DMS79 treated with DMSO at 0.1 percent for 48 hours (cell line): ENCODE measurements around the gene DTNBP1.

Source experiments
- DNase-seq: peaks from one replicate; lab custom pipeline; 2025; lab: John Stamatoyannopoulos, UW

DTNBP1 gene

DNA sequence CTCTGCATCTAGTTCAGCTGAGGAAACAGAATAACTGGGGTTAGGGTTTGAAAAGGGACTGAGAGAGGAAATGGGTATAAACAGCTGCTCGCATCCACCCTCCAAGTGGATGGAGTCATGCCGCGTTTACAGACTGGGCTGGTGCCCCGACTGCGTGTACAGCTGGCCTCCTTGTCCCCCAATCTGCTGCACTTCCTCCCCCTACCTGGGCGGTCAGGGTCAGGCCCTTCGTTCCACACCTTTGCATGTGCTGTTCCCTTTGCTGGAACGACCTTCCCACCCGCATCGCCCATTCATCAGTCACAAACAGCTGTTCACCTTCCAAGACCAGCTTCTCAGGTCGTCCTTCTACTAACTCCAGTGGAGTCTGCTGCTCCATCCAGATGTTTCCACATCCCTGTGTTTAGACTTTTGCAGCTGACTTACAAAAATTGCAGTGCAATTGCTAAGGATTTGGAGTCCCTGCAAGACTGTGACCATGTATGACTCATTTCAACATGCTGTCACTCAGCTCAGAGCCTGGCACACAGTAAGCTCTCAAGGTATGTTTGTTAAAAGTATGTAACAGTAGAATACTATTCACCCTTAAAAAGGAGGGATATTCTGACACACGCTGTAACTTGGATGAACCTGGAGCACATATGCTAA lies 129.3 kb downstream of the DTNBP1 start:
- no peak for DNase-seq

DNA sequence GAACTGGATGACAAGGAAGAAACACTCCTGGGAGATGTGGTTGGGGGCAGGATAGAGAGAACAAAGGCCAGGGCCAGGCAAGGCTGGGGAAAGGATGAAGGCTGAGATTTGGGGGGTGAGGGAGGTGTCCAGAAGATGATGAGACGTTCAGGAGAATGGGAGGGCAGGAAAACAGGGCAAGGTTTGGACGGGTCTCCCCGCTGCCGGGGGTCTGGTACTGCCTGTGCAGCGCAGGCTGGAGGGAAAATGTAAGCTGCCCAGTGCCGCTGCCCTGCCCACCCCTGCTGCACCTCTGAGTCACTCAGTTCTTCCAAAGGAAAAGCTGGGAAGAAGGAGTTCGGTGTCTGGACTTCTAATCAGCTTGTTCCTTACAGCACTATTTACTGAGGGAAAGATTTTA lies 130.9 kb downstream of the DTNBP1 start:
- no peak for DNase-seq

DNA sequence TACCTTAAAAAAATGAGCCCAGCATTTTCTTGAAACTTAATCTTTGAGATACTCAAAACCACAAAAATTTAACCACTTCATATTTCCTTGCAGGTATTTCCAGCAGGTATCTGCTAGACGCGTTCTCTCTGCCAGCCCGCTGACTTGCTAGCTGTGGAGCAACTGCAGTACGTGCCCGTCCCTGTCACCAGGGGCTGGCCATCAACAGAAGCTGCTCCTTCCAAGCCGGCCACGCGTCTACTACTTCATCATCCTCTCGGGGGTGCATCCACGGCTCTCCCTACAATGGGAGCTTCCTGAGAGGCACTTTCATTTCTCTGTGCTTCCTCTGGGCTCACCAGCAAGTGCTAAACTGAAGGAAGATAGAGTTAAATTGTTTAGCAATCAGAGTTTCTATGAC lies 132.4 kb downstream of the DTNBP1 start:
- no peak for DNase-seq

DNA sequence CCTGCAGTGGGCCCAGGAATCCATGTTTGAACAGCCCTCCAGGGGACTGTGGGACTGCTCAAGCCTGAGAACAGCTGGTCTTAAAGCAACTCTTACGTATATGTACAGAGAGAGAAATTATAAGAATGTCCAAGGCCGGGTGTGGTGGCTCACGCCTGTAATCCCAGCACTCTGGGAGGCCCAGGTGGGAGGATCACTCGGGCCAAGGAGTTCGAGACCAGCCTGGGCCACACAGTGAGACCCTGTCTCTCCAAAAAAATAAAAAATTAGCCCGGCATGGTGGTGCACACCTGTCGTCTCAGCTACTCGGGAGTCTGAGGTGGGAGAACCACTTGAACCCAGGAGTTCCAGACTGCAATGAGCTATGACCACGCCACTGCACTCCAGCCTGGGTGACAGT lies 134.0 kb downstream of the DTNBP1 start:
- DNase-seq = no peak

DNA sequence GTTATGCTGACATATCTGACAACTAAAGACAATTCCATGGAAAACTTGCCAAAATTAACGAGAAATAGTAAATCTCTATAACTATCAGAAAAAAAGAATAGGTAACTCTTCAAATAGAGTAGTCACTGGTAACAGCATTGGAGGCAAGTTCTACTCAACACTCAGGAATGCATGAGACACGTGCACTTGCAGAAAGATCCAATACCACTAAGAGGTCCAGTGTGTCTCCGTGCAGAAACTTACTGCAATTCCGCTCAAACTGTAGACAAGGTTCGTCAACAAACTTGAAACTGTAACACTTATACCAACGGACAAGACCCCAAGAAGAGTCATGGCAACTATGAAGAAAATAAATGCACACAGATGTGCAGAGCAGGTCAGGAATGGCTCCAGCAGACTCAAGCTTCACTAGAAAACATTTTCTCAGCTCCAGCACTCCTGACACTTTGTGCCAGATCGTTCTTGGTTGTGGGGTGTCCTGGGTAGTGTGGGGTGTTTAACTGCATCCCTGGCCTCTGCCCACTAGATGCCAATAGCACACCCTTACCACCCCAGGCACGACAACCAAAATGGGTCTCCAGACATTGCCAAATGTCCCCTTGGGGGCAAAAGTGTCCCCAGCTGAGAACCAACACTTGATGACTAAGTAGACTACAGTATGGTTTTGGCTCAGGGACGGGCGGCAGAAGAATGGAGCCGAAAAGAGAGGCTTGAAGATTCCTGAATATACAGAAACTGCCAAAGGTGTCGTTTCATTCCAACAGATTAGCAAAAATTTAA lies 134.8 kb downstream of the DTNBP1 start:
- DNase-seq = no peak

DNA sequence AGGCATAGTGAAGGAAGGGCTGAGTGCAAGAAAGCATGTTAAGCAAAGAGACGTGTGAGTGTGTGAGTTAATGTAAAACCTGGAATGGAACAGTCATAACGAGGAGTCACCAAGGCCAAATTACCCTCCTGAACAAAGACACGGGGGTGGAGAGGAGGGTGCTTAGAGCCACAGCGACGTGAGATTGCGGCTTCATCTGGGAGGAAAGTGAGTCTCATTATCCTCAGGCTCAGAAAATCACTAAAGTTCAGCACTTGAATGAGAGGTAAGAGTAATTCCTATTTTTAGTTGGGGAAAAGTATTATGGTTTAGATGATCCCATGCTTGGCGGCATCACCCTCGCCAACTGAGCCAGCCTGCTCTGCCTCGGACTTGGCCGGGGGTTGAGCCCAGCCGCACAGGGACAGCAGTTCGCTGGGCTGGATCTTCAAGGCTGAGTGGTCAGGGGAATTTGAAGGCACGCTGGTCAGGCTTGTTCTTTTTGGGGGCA lies 136.6 kb downstream of the DTNBP1 start:
- no peak for DNase-seq

DNA sequence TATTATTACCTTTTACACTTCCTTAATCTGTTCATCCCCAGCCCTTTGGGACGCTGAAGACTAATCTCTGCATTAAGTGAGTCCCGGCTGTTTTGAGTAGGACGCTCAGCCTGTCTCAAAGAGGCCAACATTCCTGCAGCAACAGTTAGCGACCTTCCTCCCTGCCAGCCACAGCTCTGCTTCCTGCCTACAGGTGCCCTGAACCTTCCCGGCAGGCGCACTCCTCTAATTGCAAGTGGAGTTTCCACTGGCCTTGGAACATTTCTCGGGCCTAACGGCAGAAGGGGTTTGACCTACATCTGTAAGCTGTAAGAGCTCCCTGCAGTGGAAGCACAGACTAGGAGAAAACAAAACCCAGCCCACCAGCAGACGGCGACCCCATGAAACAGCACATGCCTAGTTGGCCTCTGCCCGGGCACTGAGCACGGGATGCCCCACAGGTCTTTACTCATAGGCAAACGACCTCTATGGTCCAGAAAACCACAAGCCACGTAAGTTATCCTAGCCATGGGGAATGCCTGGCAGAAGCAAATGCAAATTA lies 137.9 kb downstream of the DTNBP1 start:
- no peak for DNase-seq

DNA sequence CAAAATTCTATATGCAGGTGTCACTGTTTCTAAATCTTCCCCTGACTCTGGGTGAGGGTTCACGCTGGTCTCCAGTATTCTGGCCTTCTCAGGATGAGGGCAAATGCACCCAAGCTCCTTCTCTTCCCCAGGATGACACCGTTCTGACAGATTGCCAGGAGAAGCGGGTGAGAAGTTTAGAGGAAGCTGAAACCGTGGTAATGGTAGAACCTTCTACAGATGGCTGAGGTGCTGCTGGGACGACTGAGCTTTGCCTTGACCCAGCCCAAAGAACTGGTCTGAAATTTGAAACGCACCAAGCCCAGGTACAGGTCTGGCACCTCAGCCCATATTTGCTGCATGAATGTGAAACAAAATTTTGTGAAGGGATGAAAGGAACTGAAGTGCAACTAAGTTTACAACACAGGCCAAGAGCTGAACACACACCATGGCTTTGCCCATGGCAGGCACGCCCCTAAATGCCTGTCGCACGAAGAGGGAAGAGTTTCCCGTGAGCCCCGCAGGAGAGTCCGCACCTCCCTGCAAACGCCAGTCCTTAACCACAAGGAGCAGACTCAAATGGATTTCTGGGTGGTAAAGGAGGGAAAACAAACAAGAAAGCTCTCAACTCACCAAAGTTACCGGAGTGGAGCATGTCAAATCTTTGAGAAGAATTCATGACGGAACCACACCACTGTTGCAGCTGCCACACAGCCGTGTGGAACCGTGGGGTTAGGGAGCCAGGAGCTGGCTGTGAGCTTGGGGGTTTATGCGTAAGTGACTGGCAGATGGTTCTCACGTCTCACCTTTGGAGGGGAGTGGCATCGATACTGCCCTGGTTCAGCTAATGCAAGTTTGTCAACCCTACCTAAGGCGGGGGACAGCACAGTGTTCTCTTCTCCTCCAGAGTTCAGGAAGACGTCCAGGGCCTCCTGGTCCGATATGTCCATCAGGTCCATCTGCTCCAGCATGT lies 138.9 kb downstream of the DTNBP1 start:
- DNase-seq = no peak

DNA sequence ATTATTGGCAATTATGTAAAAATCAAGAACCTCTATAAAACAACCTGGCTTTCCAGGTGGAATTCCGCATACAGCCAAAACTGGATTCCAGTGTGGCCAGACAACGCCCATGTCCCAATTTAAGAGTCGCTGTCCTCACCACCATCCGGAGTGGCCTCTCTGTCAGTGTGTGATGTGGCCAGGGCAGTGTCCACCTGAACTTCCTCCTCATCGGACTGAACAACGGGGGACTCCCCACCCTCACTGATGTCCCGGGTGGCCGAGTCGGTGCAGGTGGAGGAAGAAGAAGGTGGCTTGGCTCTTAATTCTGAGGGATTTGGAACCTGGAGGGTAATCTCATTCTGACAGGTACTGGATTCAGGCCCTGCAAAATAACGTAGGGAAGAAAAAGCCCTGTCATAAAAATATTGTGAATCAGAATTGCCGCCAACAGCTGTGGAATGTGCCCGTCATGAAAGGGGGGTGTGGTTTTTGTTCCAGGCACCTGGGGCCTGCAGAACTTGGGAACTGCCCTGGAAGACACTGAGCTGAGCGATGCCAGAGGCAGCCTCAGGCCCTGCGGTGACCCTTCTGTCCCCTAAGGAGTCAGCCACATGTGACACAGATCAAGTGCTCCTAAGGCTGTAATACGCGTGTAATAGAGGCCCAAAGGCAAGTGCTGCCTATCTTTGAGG lies 139.8 kb downstream of the DTNBP1 start:
- no peak for DNase-seq

DNA sequence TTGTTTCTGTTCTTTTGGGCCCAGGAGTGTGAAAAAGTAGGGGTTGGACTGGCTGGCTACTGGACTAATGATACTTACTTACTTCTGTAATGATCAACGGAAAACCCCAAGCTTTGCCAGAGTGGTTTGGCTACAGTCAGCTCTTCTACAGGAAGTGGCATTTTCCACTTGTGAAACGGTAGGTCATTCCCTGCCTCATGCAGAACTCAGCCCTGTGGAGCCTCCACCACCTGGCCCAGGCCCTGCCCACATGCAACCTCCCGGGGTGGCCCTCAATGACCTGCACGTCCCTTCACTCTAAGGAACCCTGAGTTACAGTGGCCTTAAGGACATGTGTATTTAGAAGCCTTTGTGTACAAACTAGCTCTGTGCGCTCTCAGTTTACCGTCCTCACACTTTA lies 140.4 kb downstream of the DTNBP1 start:
- DNase-seq = no peak

DNA sequence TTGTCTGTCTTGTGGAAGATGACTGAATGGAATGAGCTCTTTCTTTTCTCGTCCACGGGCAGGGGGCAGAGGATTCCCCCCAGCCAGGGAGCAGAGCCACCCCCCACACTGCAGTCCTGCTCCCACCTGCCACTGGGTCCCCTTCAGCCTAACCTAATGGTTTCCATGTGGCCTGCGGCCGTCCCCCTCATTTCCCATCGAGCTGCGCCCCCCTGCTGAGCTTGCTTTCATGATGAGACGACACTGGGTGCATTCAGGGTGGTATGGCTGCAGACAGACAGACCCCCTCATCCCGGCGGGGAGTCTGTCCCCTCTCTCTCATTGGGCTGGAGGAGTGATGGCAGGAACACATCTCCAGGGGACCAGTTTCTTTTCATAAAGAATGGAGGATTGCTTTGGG lies 140.8 kb downstream of the DTNBP1 start:
- DNase-seq = no peak

DNA sequence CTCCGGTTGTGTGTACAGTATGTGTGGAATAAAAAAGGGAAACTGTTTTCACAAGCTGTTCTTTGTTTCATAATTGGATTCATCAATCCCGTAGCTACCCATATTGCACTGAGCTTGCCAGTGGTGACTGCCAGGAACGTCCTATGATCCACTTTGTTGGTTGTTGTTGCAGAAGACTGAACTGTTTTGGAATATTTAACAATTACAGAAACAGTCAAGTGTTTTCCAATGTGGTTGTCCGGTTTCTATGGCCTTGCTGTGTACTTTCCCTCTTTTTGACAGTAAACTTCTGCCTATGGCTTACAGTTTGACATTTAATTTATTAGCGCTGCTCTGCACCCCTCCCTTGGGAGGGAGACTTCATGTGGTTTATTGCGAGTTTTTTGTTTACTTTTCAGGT lies 141.2 kb downstream of the DTNBP1 start:
- DNase-seq = no peak

DNA sequence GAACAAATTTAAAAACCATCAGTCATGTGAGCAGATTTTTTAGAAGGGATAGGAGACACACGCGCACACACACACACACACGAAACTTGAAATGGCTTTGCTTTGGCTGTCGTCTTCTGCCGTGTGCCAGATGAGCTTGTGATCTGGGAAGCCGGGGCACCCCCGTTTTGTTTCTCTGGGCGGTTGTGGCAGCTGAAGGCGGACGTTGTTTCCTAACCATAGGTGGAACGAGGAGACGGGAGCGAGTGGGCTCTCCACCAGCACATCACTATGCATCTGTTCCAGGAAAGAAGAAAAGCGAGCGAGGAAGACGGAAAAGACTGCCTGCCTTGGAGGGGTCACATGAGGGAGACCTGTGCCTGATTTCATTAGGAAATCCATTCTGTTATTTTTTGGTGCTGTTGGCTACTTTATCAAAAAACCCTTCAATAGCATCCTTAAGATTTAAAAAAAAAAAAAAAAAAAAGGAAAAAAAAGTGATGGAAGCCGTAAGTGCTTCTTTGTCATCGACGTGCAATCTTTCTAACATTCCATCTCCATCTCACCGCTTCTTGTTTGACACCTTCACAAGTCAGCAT lies 142.1 kb downstream of the DTNBP1 start:
- DNase-seq = no peak

DNA sequence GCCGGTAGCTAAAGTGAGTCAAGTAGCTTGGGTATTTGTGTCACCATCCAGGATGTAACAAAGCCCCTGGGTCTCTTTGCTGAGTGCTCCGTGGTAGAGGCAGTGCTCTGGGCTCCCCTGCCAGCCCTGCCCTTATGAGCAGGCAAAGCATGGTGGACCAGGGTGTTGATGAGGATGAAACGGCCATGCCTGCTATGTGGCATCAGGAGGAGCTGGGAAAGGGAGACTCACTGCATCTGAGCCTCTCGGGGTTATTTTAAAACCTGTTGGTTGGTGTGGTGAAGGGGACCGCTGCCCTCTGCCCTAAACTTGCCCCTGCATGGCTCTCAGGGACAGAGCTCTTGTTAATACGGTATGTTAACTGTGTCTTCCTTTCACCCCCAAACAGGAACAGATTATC lies 143.1 kb downstream of the DTNBP1 start:
- DNase-seq = no peak

DNA sequence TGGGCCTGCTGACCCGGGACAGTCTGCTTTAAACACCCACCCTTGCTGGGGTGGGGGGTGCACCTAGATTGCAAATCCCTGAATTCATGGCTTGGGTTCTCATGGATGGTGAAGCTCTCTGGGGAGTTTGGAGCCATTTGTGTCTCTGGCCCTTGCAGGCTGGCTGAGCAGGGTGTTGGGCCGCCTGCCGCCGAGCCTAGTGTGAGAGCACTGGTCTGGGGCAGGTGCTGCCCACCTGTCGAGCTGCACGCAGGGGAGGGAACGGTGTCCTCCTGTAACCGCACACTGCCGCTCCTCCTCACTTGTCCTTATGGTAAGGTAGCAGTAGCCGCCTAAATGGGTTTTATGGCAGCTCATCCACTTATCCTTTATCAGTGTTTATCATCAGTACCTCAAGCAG lies 143.9 kb downstream of the DTNBP1 start:
- DNase-seq = peak; percentile 85

DNA sequence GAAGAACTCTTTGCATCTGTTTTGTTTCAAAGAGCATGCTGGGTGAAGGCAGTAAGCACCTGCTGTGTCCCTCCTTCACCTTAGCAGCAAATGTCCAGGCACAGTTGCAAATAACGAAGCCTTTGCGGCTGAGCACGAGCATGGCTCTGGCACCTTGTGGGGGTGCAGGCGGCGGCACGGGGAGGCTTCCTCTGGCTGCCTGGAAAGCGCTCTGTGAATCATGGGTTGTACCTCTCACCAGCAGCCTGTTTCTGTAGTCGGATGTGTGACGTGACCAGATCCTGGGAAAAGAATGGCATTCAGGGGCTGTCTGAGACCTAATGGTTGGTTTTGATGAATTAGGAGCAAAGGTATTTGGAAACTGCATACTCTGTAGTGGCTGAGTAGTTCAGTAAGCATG lies 144.8 kb downstream of the DTNBP1 start:
- no peak for DNase-seq

DNA sequence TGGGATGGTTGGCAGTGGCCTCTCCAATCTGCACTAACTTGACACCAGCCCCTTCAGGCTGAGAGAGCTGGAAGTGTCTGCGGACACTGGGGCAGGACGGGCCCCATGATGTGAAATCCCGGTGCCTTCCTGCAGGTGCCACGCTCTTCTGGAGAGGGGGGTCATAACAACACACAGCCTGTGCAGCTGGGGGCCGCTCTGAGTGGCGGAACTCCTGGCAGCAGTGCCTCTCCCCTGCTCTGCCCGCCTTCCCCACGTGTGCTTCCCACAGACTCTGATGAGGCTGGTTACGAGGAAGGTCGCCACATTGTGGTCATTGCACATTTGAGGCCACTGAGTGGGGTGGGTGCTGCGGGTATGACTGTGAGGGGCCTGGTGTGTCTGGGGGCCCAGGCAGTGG lies 145.2 kb downstream of the DTNBP1 start:
- DNase-seq = no peak

DNA sequence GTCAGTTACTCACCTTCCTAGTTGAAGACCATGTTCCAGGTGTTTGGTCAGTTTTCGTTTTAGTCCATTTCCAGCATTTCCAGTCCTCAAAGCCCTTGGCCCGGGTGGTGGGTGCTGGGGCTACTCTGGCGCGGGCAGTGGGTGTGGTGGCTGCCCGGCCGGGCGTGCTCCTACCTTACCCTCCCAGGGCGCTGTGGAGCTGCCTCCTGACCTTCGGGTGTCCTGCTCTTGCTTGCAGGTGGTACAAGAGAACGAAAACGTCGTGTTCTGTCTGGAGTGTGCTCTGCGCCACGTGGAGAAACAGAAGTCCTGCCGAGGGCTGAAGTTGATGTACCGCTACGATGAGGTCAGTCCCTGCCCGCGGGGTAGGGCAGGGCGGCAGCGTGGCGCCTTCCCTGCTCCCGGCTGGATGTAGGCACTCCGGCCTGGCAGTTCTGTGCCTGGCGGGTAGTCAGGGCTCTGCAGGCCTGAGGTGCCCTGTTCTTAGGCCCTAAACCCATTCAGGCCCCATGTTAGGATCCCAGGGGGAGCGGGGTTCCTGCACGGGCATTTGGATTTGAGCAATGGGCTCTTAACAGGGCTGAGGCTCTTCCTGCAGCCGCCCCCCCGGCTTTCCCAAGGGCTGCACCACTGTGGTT lies 145.8 kb downstream of the DTNBP1 start:
- no peak for DNase-seq

DNA sequence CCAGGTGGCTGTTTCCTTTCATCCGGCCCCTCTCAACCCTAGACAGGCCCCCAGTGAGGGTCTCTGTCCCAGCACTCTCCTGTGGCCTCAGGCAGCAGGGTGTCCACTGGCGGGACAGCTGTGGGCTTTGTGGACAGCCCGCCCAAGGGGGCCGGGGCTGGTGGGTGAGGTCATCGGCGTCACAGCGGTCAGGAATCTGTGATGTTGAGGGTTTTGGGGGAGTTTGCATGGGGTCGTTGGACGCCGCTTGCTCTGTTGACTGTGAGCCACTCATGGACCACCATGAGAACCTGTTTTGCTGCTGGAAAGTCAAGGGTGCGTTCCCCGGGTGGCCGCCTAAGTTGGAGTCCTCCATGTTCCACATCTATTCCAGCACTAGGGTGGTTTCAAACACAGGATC lies 146.4 kb downstream of the DTNBP1 start:
- DNase-seq = no peak

DNA sequence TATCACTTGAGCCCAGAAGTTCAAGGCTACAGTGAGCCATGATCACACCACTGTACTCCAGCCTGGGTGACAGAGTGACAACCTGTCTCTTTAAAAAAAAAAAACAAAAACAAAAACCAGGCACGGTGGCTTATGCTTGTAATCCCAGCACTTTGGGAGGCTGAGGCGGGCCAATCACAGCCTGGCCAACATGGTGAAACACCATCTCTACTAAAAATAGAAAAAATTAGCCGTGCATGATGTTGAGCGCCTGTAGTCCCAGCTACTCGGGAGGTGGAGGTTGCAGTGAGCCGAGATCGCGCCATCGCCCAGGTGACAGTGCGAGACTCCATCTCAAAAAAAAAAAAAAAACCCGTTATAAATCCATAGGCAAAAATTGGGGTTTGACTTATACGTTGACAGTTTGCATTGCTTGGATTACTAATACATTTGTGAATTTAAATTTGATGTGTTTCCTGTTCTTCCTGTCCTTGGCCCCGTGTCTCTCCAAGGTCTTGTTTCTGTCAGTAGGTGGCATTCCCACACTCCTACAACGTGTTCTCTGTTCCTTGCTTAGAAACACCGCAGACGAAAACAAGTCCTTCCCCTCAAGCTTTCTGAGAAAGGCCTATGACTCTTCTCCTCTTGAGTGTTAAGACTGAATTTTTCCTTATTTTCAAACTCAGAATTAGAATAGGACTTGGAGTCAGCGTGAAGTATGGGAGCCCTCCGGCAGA lies 147.0 kb downstream of the DTNBP1 start:
- no peak for DNase-seq
